HepG2 (cell line): Measurements from ENCODE around the gene EBF3. TPM values are rescaled to one million over a fixed set of nuclear protein-coding genes. Genes with fewer than 3 reads are reported as not detected.

ENCODE experiments used
- ATAC-seq: fragments of 200-7000 bp; cut with Tn5 transposase; 3 replicates; pipeline ENCODE4 v1.9.1; 2020; ENCODE audit warnings: mild to moderate bottlenecking, moderate library complexity
- BruUV-seq: library from RNA; stranded (reverse); fragments of 400-500 nt; replicated peaks from 2 replicates; lab custom pipeline; 2021; lab: Mats Ljungman, UMichigan
- CTCF ChIA-PET: fragments of 300-600 bp; formaldehyde crosslinking; extraction: SDS; loops from one replicate; lab custom pipeline; 2021; ENCODE audit warnings: low total read pairs, inconsistent platforms, low intra/inter-chr PET ratio; lab: Yijun Ruan, JAX
- POLR2A ChIA-PET: fragments of 350-600 bp; sonication (Branson Sonifier 250); formaldehyde crosslinking; loops from one replicate; lab custom pipeline; 2020; ENCODE audit warnings: antibody characterized with exemption, inconsistent platforms; lab: Yijun Ruan, JAX
- DNase-seq: peaks from one replicate; pipeline ENCODE4 v3.0.0-alpha.2; 2015; ENCODE audit warnings: low spot score
- FAIRE-seq: peaks from 3 replicates; lab custom pipeline; 2011; peaks lifted over from hg19 to GRCh38; lab: Jason Lieb, UNC
- H2AFZ ChIP-seq: one replicate; pipeline ENCODE4 v1.6.1; 2011; ENCODE audit warnings: low read length, inconsistent platforms
- H3K27ac ChIP-seq: fragments of 300-600 bp; 3 replicates; pipeline ENCODE4 v1.8.0; 2011; ENCODE audit warnings: mixed run types, mild to moderate bottlenecking, mixed read lengths, low read length, inconsistent platforms; ENCODE audit not compliant: insufficient read depth; ENCODE audit errors: extremely low read length
- H3K27me3 ChIP-seq, 2 experiments: fragments of 200-600 bp in 1 of 2; 2 replicates in 1 of 2; 3 replicates in 1 of 2; pipeline versions ENCODE4 v1.6.0 to v1.8.0; 2011; ENCODE audit warnings: low read length in 2 of 2, mild to moderate bottlenecking in 2 of 2, moderate library complexity in 2 of 2, inconsistent platforms in 1 of 2; ENCODE audit not compliant: insufficient read depth in 2 of 2, control insufficient read depth in 1 of 2
- H3K36me3 ChIP-seq, 2 experiments: fragments of 200-600 bp in 1 of 2; replicated peaks in 1 of 2; 2 replicates in 1 of 2; 3 replicates in 1 of 2; pipeline versions ENCODE4 v1.5.1 to v1.8.0; 2011; ENCODE audit warnings: low read length in 2 of 2, inconsistent platforms in 1 of 2; ENCODE audit not compliant: insufficient read depth in 2 of 2, control insufficient read depth in 1 of 2
- H3K4me1 ChIP-seq: 2 replicates; pipeline ENCODE4 v1.5.1; 2012; ENCODE audit warnings: low read length, inconsistent platforms; ENCODE audit not compliant: insufficient read depth
- H3K4me2 ChIP-seq: 2 replicates; pipeline ENCODE4 v1.6.0; 2011; ENCODE audit warnings: low read depth, low read length, inconsistent platforms
- H3K4me3 ChIP-seq, 3 experiments: fragments of 200-600 bp in 1 of 3; sonication (generic), shearing (Covaris generic) in 1 of 3; replicated peaks in 1 of 3; 2 replicates each; pipeline ENCODE4 v1.5.1; 2011 to 2016; ENCODE audit warnings: low read length in 3 of 3, inconsistent platforms in 2 of 3, low read depth in 2 of 3, mild to moderate bottlenecking in 2 of 3, control low read depth in 1 of 3, mixed read lengths in 1 of 3; ENCODE audit not compliant: insufficient read depth in 1 of 3
- H3K79me2 ChIP-seq: one replicate; pipeline ENCODE4 v1.6.1; 2011; ENCODE audit warnings: low read length, inconsistent platforms; ENCODE audit not compliant: insufficient read depth
- H3K9ac ChIP-seq: 2 replicates; pipeline ENCODE4 v1.6.0; 2011; ENCODE audit warnings: mild to moderate bottlenecking, low read depth, low read length, inconsistent platforms; ENCODE audit not compliant: insufficient read depth
- H3K9me3 ChIP-seq: 2 replicates; pipeline ENCODE4 v1.5.1; 2012; ENCODE audit warnings: mild to moderate bottlenecking, low read length
- H4K20me1 ChIP-seq: 2 replicates; pipeline ENCODE4 v1.6.0; 2011; ENCODE audit warnings: inconsistent platforms, mild to moderate bottlenecking, low read length, moderate library complexity; ENCODE audit not compliant: insufficient read depth
- CHD4 ChIP-seq: fragments of 200-600 bp; sonication (generic); IDR thresholded peaks from 2 replicates; pipeline ENCODE4 v1.7.0; 2017; ENCODE audit warnings: mild to moderate bottlenecking, low read length, borderline replicate concordance
- MXD4 ChIP-seq: IDR thresholded peaks from 2 replicates; pipeline ENCODE4 v1.6.1; 2016; ENCODE audit warnings: mild to moderate bottlenecking, missing biosample characterization, missing genetic modification reagents
- NCOA2 ChIP-seq: sonication (generic); formaldehyde crosslinking; IDR thresholded peaks from 2 replicates; pipeline ENCODE4 v1.8.0; 2022; ENCODE audit warnings: inconsistent platforms
- POLR2AphosphoS5 ChIP-seq: IDR thresholded peaks from 2 replicates; pipeline ENCODE4 v1.6.1; 2012; ENCODE audit warnings: low read depth, low read length
- SRSF4 ChIP-seq: fragments of 200-400 bp; formaldehyde crosslinking; IDR thresholded peaks from one replicate; pipeline ENCODE4 v1.6.1; 2018; ENCODE audit warnings: mild to moderate bottlenecking, low read depth, low read length, moderate library complexity; ENCODE audit not compliant: poor library complexity, severe bottlenecking
- SRSF9 ChIP-seq: fragments of 200-400 bp; formaldehyde crosslinking; IDR thresholded peaks from 2 replicates; pipeline ENCODE4 v1.6.1; 2018; ENCODE audit warnings: borderline replicate concordance, mild to moderate bottlenecking, low read depth, low read length; ENCODE audit not compliant: insufficient read depth, poor library complexity, severe bottlenecking
- ZNF83 ChIP-seq: sonication (generic); formaldehyde crosslinking; IDR thresholded peaks from 2 replicates; pipeline ENCODE4 v1.4.0; 2020; ENCODE audit warnings: missing genetic modification reagents, mild to moderate bottlenecking, borderline replicate concordance
- ZSCAN29 ChIP-seq: sonication (generic); formaldehyde crosslinking; conservative IDR thresholded peaks from 2 replicates; pipeline ENCODE4 v1.4.0; 2020; ENCODE audit warnings: mild to moderate bottlenecking, missing genetic modification reagents
- WGBS: methylation state at CpG from one replicate; pipeline ENCODE4 v1.1.6; 2017; ENCODE audit warnings: low lambda C conversion rate; 5-methylcytosine and 5-hydroxymethylcytosine counted together
- in situ Hi-C: cut with HindIII; loops from 2 replicates; pipeline ENCODE4 v1.10.0; 2017; ENCODE audit warnings: low pct_unique_long_range_greater_than_20kb; ENCODE audit not compliant: extremely low pct_ligation_motif_present
- intact Hi-C: fragments of 100-400 bp; cut with micrococcal nuclease; formaldehyde crosslinking; loops from one replicate; pipeline ENCODE4 v1.10.0; 2022; ENCODE audit not compliant: unreplicated experiment
- polyA plus RNA-seq, 8 experiments: library from polyadenylated mRNA; depleted of rRNA in 3 of 8; stranded (reverse) in 7 of 8; unstranded in 1 of 8; fragments of >200 nt; fragmentation: Illumina TruSeq in 4 of 8; extraction: Trizol in 4 of 8; gene quantifications; 2 replicates each; pipeline versions ENCODE4 v1.2.1 to v1.2.3, GENCODE V29; 2011 to 2016; ENCODE audit warnings: low read depth in 4 of 8, missing spikeins in 1 of 8, mixed read lengths in 1 of 8; ENCODE audit not compliant: insufficient read depth in 1 of 8
- total RNA-seq, 5 experiments: library from RNA; depleted of rRNA; stranded (reverse); fragments of >200 nt; fragmentation: Illumina TruSeq; extraction: Trizol; gene quantifications; 2 replicates each; pipeline ENCODE4 v1.2.3, GENCODE V29; 2016; ENCODE audit warnings: low read depth in 1 of 5
- TF ChIP-seq, protein P1 (sequence below): sonication (generic); formaldehyde crosslinking; IDR thresholded peaks from 2 replicates; pipeline ENCODE4 v1.5.0; 2020; ENCODE audit warnings: mild to moderate bottlenecking, missing genetic modification reagents, borderline replicate concordance
- TF ChIP-seq, protein P2 (sequence below): IDR thresholded peaks from 2 replicates; pipeline ENCODE4 v1.6.1; 2016; ENCODE audit warnings: low read depth

Gene EBF3
- total and polyA plus RNA-seq, 2 of the 13 experiments (the other 11 are each of a cell fraction or from before 2014, with no cell fraction given), result not detected

DNA sequence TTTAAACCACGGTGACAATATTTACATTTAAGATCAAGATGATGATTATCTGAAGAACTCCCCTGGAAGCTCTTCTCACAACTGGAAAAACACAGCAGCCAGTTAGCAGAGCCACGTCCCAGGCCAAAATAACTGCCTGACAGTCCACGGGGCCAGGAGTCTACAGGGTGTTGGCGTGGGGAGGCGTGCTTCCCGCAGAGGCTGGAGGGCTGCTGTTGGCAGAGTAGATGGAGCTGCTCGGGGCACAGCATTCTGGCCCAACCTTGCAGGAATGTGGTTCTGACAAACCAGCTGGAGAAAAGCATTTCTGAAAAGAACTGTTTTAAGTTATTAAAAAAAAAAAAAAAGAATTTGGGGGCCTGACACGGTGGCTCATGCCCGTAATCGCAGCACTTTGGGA, 177.9 kb downstream of the EBF3 start:
- no peaks in the 10 kb centered on the region for H3K79me2 ChIP-seq

DNA sequence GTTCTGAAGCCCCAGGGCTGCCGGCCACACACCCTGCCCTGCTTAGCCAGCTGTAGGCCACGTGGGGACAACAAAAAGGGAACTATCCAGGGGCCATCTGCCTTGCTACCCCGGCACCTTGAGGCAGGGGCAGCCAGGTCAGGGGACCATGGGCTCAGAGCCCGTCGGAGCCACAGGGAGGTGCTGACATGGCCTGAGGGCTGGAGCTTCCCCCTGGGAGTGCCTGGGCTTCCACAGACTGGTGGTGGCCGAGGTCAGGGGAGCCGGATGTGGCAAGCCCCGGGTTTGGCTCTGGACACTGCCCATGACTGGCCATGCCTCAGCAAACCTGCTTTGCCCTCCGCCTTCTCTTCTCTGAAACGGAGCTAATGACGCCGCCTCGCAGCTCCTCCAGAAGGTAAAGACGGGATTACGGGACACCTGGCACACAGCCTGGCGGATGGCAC, 178.5 kb downstream of the EBF3 start:
- Histone ChIP-seq H3K27ac (no peak overlapping the region), H3K9me3 (no peaks in the 10 kb centered on the region), H3K36me3 (no peaks in the 10 kb centered on the region), H4K20me1 (no peaks in the 10 kb centered on the region), H3K4me2 (no peak overlapping the region), H2AFZ (no peak overlapping the region), H3K4me1 (peaks cover under 1% of the 10 kb centered on the region; the same call in 1 of the 2 replicates), H3K4me3 (no peak overlapping the region), H3K27me3 (no peaks in the 10 kb centered on the region), H3K79me2 (no peaks in the 10 kb centered on the region), H3K9ac (no peak overlapping the region)
- ATAC-seq (peak; percentile 47; the same call in 2 of the 3 replicates), FAIRE-seq (no peak), DNase-seq (no peak)
- in situ Hi-C loops (no loop called here), intact Hi-C loops (no loop called here)
- POLR2A ChIA-PET, result no interaction called here
- no TSS peak for BruUV-seq
- WGBS, result 60% methylated on average over 1 of the region's 16 CpGs
- CTCF ChIA-PET, result no interaction called here
- TF ChIP-seq SRSF9 (no peak), ZNF83 (CRISPR knock-in tag) (no peak)
- TF ChIP-seq, protein P1, sequence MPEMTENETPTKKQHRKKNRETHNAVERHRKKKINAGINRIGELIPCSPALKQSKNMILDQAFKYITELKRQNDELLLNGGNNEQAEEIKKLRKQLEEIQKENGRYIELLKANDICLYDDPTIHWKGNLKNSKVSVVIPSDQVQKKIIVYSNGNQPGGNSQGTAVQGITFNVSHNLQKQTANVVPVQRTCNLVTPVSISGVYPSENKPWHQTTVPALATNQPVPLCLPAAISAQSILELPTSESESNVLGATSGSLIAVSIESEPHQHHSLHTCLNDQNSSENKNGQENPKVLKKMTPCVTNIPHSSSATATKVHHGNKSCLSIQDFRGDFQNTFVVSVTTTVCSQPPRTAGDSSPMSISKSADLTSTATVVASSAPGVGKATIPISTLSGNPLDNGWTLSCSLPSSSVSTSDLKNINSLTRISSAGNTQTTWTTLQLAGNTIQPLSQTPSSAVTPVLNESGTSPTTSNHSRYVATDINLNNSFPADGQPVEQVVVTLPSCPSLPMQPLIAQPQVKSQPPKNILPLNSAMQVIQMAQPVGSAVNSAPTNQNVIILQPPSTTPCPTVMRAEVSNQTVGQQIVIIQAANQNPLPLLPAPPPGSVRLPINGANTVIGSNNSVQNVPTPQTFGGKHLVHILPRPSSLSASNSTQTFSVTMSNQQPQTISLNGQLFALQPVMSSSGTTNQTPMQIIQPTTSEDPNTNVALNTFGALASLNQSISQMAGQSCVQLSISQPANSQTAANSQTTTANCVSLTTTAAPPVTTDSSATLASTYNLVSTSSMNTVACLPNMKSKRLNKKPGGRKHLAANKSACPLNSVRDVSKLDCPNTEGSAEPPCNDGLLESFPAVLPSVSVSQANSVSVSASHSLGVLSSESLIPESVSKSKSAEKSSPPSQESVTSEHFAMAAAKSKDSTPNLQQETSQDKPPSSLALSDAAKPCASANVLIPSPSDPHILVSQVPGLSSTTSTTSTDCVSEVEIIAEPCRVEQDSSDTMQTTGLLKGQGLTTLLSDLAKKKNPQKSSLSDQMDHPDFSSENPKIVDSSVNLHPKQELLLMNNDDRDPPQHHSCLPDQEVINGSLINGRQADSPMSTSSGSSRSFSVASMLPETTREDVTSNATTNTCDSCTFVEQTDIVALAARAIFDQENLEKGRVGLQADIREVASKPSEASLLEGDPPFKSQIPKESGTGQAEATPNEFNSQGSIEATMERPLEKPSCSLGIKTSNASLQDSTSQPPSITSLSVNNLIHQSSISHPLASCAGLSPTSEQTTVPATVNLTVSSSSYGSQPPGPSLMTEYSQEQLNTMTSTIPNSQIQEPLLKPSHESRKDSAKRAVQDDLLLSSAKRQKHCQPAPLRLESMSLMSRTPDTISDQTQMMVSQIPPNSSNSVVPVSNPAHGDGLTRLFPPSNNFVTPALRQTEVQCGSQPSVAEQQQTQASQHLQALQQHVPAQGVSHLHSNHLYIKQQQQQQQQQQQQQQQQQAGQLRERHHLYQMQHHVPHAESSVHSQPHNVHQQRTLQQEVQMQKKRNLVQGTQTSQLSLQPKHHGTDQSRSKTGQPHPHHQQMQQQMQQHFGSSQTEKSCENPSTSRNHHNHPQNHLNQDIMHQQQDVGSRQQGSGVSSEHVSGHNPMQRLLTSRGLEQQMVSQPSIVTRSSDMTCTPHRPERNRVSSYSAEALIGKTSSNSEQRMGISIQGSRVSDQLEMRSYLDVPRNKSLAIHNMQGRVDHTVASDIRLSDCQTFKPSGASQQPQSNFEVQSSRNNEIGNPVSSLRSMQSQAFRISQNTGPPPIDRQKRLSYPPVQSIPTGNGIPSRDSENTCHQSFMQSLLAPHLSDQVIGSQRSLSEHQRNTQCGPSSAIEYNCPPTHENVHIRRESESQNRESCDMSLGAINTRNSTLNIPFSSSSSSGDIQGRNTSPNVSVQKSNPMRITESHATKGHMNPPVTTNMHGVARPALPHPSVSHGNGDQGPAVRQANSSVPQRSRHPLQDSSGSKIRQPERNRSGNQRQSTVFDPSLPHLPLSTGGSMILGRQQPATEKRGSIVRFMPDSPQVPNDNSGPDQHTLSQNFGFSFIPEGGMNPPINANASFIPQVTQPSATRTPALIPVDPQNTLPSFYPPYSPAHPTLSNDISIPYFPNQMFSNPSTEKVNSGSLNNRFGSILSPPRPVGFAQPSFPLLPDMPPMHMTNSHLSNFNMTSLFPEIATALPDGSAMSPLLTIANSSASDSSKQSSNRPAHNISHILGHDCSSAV (CRISPR knock-in tag), result no peak

More for the DNA sequence above, 177.9 kb downstream of the EBF3 start:
- Histone ChIP-seq H3K4me2 (no peak overlapping the region), H3K4me1 (no peaks in the 10 kb centered on the region), H4K20me1 (no peaks in the 10 kb centered on the region), H3K9ac (no peak overlapping the region), H3K27ac (no peak overlapping the region), H3K36me3 (no peaks in the 10 kb centered on the region), H3K4me3 (no peak overlapping the region), H3K9me3 (no peaks in the 10 kb centered on the region), H3K27me3 (no peaks in the 10 kb centered on the region), H2AFZ (no peak overlapping the region)
- WGBS, result 56% methylated on average over 10 of the region's 10 CpGs
- TF ChIP-seq MXD4 (CRISPR knock-in tag) (no peak), CHD4 (no peak), POLR2AphosphoS5 (no peak), SRSF4 (no peak), ZSCAN29 (CRISPR knock-in tag) (no peak), NCOA2 (CRISPR knock-in tag) (no peak)
- TF ChIP-seq, protein P2, sequence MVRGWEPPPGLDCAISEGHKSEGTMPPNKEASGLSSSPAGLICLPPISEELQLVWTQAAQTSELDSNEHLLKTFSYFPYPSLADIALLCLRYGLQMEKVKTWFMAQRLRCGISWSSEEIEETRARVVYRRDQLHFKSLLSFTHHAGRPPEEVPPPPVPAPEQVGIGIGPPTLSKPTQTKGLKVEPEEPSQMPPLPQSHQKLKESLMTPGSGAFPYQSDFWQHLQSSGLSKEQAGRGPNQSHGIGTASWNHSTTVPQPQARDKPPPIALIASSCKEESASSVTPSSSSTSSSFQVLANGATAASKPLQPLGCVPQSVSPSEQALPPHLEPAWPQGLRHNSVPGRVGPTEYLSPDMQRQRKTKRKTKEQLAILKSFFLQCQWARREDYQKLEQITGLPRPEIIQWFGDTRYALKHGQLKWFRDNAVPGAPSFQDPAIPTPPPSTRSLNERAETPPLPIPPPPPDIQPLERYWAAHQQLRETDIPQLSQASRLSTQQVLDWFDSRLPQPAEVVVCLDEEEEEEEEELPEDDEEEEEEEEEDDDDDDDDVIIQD, result no peak
- DNase-seq (no peak), FAIRE-seq (no peak), ATAC-seq (peak; percentile 30)
- POLR2A ChIA-PET, result no interaction called here
- BruUV-seq, result no TSS peak
- CTCF ChIA-PET, result no interaction called here
- in situ Hi-C loops (no loop called here), intact Hi-C loops (no loop called here)
